HEK293T (cell line): ENCODE data around the gene CAMK2G.
"Not testable (repeated sequence)": the region's sequence is repeated elsewhere in the genome, so short reads cannot be mapped to it uniquely, and the experiment has no call there.

ENCODE experiments used
- CTCF ChIA-PET: fragments of 350-600 bp; formaldehyde crosslinking; extraction: SDS; loops from one replicate; lab custom pipeline; 2021; ENCODE audit warnings: antibody characterized with exemption, inconsistent platforms; lab: Yijun Ruan, JAX
- POLR2A ChIA-PET: fragments of 350-600 bp; formaldehyde crosslinking; extraction: SDS; loops from one replicate; lab custom pipeline; 2020; ENCODE audit warnings: antibody characterized with exemption, inconsistent platforms; lab: Yijun Ruan, JAX
- DNase-seq: peaks from one replicate; pipeline ENCODE4 v3.0.0; 2012; ENCODE audit warnings: mixed read lengths; ENCODE audit errors: extremely low spot score
- ARNT ChIP-seq: fragments of 450-650 bp; IDR thresholded peaks from 2 replicates; pipeline ENCODE4 v1.6.1; 2017; ENCODE audit warnings: mild to moderate bottlenecking
- BHLHE40 ChIP-seq: fragments of 450-650 bp; IDR thresholded peaks from 2 replicates; pipeline ENCODE4 v1.6.1; 2016; ENCODE audit warnings: mild to moderate bottlenecking, moderate library complexity, borderline replicate concordance
- CTBP1 ChIP-seq: fragments of 450-650 bp; IDR thresholded peaks from 2 replicates; pipeline ENCODE4 v1.6.1; 2016; ENCODE audit warnings: borderline replicate concordance
- ELF4 ChIP-seq: fragments of 450-650 bp; IDR thresholded peaks from 2 replicates; pipeline ENCODE4 v1.6.1; 2017; ENCODE audit warnings: antibody characterized with exemption
- FOXA1 ChIP-seq: fragments of 450-650 bp; IDR thresholded peaks from 2 replicates; pipeline ENCODE4 v1.6.1; 2016; ENCODE audit warnings: mild to moderate bottlenecking
- FOXK2 ChIP-seq: fragments of 450-650 bp; IDR thresholded peaks from 2 replicates; pipeline ENCODE4 v1.6.1; 2016; ENCODE audit warnings: mild to moderate bottlenecking
- FOXM1 ChIP-seq: fragments of 450-650 bp; IDR thresholded peaks from 2 replicates; pipeline ENCODE4 v1.6.1; 2017; ENCODE audit warnings: mild to moderate bottlenecking, borderline replicate concordance
- HDGF ChIP-seq: fragments of 450-650 bp; IDR thresholded peaks from 2 replicates; pipeline ENCODE4 v1.6.1; 2017; ENCODE audit warnings: antibody characterized with exemption, borderline replicate concordance
- L3MBTL2 ChIP-seq: fragments of 450-650 bp; conservative IDR thresholded peaks from 2 replicates; pipeline ENCODE4 v1.6.1; 2016; ENCODE audit warnings: mild to moderate bottlenecking
- LEF1 ChIP-seq: fragments of 450-650 bp; IDR thresholded peaks from 2 replicates; pipeline ENCODE4 v1.6.1; 2017; ENCODE audit warnings: mild to moderate bottlenecking, borderline replicate concordance
- NFRKB ChIP-seq: fragments of 450-650 bp; IDR thresholded peaks from 2 replicates; pipeline ENCODE4 v1.6.1; 2016; ENCODE audit warnings: mild to moderate bottlenecking, moderate library complexity
- SP1 ChIP-seq: fragments of 450-650 bp; IDR thresholded peaks from 2 replicates; pipeline ENCODE4 v1.6.1; 2017
- SUZ12 ChIP-seq: fragments of 450-650 bp; IDR thresholded peaks from 2 replicates; pipeline ENCODE4 v1.6.1; 2016; ENCODE audit warnings: mild to moderate bottlenecking
- TARDBP ChIP-seq: fragments of 450-650 bp; IDR thresholded peaks from 2 replicates; pipeline ENCODE4 v1.6.1; 2016
- ZNF384 ChIP-seq: fragments of 450-650 bp; IDR thresholded peaks from 2 replicates; pipeline ENCODE4 v1.6.1; 2016
- TF ChIP-seq, protein P1 (sequence below): fragments of 450-650 bp; IDR thresholded peaks from 2 replicates; pipeline ENCODE4 v1.6.1; 2016

CAMK2G gene

DNA sequence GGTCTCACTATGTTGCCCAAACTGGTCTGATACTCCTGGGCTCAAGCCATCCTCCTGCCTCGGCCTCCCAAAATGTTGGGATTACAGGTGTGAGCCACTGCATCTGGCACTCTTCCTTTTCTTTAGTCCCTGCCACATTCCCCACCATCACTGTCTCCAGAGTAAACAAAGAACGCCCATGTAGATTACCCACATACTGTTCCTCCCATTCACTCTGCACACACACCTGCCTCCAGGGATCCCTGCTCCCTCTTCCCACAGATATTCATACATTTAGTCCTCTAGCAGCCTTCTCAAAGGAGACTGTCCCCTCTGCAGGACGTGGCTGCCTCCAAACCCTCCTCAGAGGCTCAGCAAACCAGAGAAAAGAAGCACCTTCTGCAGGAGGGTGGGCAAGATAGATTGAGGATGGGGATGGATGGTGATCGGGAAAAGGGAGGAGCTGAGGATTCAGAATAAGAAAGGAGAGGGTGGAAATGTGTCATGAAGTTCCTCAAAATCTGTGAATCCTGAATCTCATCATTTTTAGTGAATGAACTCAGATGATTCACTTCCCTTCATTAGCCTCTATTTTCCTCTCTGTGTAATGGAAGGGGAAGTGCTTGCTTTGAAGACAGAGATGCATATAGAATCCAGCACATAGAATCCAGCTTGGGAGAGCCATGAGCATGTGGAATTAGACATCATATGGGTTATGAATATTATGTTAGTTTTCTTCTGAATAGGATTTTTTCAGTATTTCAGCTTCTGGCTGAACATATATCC lies 31.1 kb upstream of the CAMK2G start:
- POLR2A ChIA-PET, result interaction anchor here (1.7 kb wide), 1 partner anchor 12 kb away, joined by 5 read pairs; no protein-coding TSS in a partner anchor
- no peak for DNase-seq
- CTCF ChIA-PET, result no interaction called here
- TF ChIP-seq, protein P1, sequence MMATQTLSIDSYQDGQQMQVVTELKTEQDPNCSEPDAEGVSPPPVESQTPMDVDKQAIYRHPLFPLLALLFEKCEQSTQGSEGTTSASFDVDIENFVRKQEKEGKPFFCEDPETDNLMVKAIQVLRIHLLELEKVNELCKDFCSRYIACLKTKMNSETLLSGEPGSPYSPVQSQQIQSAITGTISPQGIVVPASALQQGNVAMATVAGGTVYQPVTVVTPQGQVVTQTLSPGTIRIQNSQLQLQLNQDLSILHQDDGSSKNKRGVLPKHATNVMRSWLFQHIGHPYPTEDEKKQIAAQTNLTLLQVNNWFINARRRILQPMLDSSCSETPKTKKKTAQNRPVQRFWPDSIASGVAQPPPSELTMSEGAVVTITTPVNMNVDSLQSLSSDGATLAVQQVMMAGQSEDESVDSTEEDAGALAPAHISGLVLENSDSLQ, result no peak
- TF ChIP-seq SUZ12 (no peak), ZNF384 (no peak), FOXK2 (no peak), HDGF (no peak), NFRKB (no peak), CTBP1 (no peak), BHLHE40 (no peak), LEF1 (no peak), FOXA1 (no peak), SP1 (no peak), ELF4 (no peak), L3MBTL2 (no peak), FOXM1 (no peak), ARNT (no peak), TARDBP (no peak)

DNA sequence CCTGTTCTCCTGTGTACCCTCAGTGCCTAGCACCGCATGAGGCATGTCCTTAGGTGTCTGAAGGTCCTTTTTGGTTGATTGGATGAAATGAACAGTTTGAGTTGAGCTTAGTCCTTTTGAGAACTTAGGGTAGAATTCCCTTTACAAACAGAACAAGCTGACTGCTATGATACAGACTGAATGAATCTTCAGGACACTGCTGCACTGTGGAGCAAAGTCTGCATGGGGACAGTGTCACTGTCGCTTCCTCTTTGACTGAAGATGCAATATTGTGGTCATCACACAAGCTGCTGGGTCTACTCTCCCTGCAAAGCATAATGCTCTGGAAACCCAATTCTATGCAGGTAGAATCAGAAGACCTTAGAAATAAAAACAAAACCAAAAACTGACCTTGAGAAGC lies 28.0 kb upstream of the CAMK2G start:
- no peak for DNase-seq
- CTCF ChIA-PET, result interaction anchor here (0.6 to 0.7 kb wide), 3 partner anchors 131 to 1320 kb away, joined by 3 to 6 read pairs (median 3); a partner anchor contains a TSS
- POLR2A ChIA-PET, result no interaction called here
- TF ChIP-seq LEF1 (no peak), FOXM1 (no peak), FOXA1 (no peak), NFRKB (no peak), ARNT (no peak)

DNA sequence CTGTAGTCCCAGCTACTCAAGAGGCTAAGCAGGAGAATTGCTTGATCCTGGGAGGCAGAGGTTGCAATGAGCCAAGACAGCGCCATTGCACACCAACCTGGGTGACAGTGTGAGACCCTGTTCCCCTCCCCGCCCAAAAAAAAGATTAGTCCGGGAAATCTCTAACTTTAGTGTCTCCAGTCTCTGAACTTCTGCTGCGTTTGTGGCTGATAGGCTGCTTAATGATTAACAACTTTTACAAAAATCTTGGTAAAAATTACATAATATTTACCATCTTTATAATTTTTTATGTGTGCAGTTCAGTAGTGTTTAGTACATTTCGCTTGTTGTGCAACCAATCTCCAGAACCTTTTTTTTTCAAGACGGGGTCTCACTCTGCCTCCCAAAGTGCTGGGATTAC lies 26.9 kb upstream of the CAMK2G start:
- TF ChIP-seq FOXM1 (no peak), SUZ12 (no peak), ZNF384 (no peak), SP1 (no peak), NFRKB (no peak), BHLHE40 (no peak), LEF1 (no peak)
- DNase-seq, result no peak
- ChIA-PET POLR2A (no interaction called here), CTCF (no interaction called here)

DNA sequence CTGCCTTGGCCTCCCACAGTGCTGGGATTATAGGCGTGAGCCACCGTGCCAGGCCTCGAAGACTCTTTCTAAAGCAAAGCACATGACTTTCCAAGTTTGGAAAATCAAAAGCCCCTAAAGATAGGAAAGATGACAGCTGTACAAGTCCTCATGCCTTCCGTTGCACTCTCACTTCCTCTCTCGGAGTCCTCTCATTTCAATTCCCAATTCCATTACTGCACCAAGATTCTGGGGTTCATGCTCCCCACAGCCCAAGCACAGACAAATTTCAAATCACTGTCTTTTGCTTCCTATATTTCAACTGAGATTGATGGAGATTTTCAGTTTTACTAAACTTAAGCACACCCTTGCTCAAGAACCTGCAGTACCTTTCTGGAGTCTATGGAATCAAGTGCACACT lies 25.7 kb upstream of the CAMK2G start:
- ChIA-PET CTCF (no interaction called here), POLR2A (interaction anchor here (1.5 kb wide), 1 partner anchor 9 kb away, joined by 3 read pairs; no protein-coding TSS in a partner anchor)
- TF ChIP-seq FOXA1, result no peak
- TF ChIP-seq, protein P1, result no peak
- TF ChIP-seq FOXM1, result no peak
- no peak for TF ChIP-seq SUZ12
- no peak for TF ChIP-seq ZNF384
- TF ChIP-seq SP1, result no peak
- TF ChIP-seq L3MBTL2, result no peak
- TF ChIP-seq ELF4, result no peak
- no peak for TF ChIP-seq ARNT
- TF ChIP-seq LEF1, result no peak
- TF ChIP-seq BHLHE40, result no peak
- TF ChIP-seq NFRKB, result no peak
- no peak for DNase-seq

DNA sequence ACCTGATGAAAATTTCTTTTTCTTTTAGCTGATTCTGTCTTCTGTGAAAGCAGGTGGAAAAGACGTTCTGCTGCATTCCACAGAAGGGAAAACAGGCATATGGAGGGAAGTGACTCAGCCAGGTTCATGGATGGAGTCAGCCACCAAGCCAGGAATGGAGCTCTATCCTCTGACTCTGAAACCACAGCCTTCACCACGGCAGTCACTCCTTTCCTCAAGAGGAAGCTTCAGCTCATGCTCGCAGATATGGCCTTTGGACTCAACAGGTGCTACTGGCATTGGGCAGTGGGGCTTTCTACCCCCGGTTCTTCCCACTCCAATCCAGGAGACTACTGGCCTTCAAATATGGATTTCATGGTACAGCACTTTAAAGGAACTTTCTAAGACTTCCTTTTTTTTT lies 25.1 kb upstream of the CAMK2G start:
- ChIA-PET CTCF (no interaction called here), POLR2A (interaction anchor here (1.2 to 1.5 kb wide), 3 partner anchors 7 to 11 kb away, joined by 3 to 4 read pairs (median 3); partner anchors contain the start of gene PLAU)
- TF ChIP-seq L3MBTL2 (no peak), FOXA1 (no peak), TARDBP (no peak)
- DNase-seq, result no peak

DNA sequence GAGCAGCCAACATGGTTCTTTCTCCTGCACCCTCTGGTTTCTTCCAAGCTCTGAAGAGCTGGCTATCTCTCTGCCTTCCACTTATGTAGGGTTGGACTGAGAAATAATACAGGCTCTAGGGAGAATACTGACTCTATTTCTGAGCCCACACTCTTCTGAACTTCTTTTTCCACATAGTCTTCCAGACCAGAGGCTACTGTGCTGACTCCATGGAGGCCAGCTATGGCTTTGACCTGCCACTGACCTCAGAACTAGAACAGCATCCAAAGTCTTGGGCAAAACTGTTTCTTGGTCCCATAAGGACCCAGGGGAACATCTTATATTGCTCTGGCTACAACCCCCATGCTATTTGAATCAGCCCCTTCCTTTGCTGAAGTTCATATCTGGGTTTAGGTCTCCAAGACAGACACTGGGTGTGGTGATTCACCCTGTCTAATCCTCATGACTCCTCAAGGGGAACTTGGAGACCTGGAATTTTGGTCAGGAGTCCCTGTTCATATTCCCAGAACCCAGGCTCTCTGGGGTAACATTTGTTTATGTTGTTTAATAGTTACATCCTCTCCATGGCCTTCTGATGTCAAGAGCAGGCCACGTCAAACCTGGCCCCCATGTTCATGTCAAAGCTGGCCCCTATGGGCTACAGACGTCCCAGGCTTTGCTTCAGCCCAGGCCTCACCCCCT lies 24.5 kb upstream of the CAMK2G start:
- DNase-seq, result no peak
- no peak for TF ChIP-seq FOXM1
- TF ChIP-seq FOXA1, result no peak
- no peak for TF ChIP-seq FOXK2
- no peak for TF ChIP-seq ELF4
- no peak for TF ChIP-seq SUZ12
- TF ChIP-seq NFRKB, result no peak
- no peak for TF ChIP-seq HDGF
- TF ChIP-seq BHLHE40, result no peak
- ChIA-PET POLR2A (interaction anchor here (1.2 to 1.3 kb wide), 2 partner anchors 8 to 12 kb away, joined by 3 to 4 read pairs; partner anchors contain the start of gene PLAU), CTCF (no interaction called here)

DNA sequence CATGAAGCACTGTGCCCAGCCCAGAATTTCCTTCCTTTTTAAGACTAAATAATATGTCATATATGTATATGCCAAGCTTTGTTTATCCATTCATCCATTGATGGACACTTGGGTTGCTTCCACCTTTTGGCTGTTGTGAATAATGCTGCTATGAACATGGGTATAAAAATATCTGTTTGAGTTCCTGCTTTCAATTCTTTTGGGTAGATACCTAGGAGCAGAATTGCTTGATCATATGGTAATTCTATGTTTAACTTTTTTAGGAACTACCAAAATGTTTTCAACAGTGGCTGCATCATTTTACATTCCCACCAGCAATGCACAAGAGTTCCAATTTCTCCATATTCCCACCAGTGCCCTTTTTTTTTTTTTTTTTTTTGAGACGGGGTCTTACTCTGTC lies 23.3 kb upstream of the CAMK2G start:
- no peak for TF ChIP-seq CTBP1
- no peak for TF ChIP-seq SUZ12
- ChIA-PET CTCF (no interaction called here), POLR2A (no interaction called here)
- no peak for DNase-seq

DNA sequence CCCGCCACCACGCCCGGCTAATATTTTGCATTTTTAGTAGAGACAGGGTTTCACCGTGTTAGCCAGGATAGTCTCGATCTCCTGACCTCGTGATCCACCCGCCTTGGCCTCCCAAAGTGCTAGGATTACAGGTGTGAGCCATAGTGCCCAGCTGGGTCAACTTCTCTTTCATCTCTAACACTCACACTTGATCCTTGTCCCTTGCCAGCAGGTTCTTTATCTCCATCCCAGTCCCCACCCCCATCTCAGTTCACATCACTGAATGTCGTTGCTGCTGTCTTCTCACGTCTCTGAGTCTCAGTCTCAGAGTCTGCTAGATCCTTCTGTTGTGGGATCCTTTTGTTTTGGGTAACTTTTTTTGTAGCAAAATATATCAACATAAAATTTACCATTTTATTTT lies 21.0 kb upstream of the CAMK2G start:
- DNase-seq, CTCF ChIA-PET, POLR2A ChIA-PET: not testable (repeated sequence)
